Gastrocnemius medialis (tissue), 4 donors: ENCODE data around the gene PIGZ. TPM values are rescaled to one million over a fixed set of nuclear protein-coding genes. Genes with fewer than 3 reads are reported as not detected.

ENCODE experiments used
- ATAC-seq, 2 donors: fragments of 150-250 bp; one replicate each; pipeline ENCODE4 v1.9.1; 2016
- DNase-seq, 2 donors: peaks; one replicate each; pipeline ENCODE4 v3.0.0-alpha.2; 2019
- H3K27ac ChIP-seq, 4 donors: fragments of 200-600 bp; sonication (generic); 1 replicate in 1 of 4; 2 replicates in 3 of 4; pipeline ENCODE4 v1.5.1; 2016 to 2018; ENCODE audit warnings: mild to moderate bottlenecking in 2 of 4, moderate library complexity in 1 of 4
- H3K27me3 ChIP-seq, 3 donors: fragments of 200-600 bp; sonication (generic) in 2 of 3; 1 replicate in 1 of 3; 2 replicates in 2 of 3; pipeline versions ENCODE4 v1.5.1 to v1.6.0; 2016 to 2019; ENCODE audit warnings: mild to moderate bottlenecking in 1 of 3, moderate library complexity in 1 of 3
- H3K36me3 ChIP-seq, 2 donors: fragments of 200-600 bp; sonication (generic) in 1 of 2; one replicate each; pipeline ENCODE4 v1.5.1; 2017 to 2018
- H3K4me1 ChIP-seq, 2 donors: fragments of 200-600 bp; sonication (generic) in 1 of 2; one replicate each; pipeline ENCODE4 v1.5.1; 2016 to 2017; ENCODE audit warnings: mild to moderate bottlenecking in 2 of 2
- H3K4me3 ChIP-seq, 4 donors: fragments of 200-600 bp; sonication (generic) in 3 of 4; 1 replicate in 1 of 4; 2 replicates in 3 of 4; pipeline ENCODE4 v1.5.1; 2016 to 2019; ENCODE audit warnings: mild to moderate bottlenecking in 2 of 4
- H3K9me3 ChIP-seq, 3 donors: fragments of 200-600 bp; sonication (generic) in 2 of 3; 1 replicate in 1 of 3; 2 replicates in 2 of 3; pipeline ENCODE4 v1.5.1; 2016 to 2019
- CTCF ChIP-seq, 5 experiments: fragments of 450-650 bp in 3 of 5; fragments of 200-600 bp in 2 of 5; sonication (generic) in 2 of 5; IDR thresholded peaks in 4 of 5; conservative IDR thresholded peaks in 1 of 5; 1 replicate in 4 of 5; 2 replicates in 1 of 5; pipeline ENCODE4 v1.5.1; 2016 to 2019; ENCODE audit warnings: antibody characterized with exemption in 5 of 5, mild to moderate bottlenecking in 3 of 5, moderate library complexity in 3 of 5
- POLR2A ChIP-seq, 2 donors: fragments of 450-650 bp; IDR thresholded peaks; one replicate each; pipeline ENCODE4 v1.6.1; 2017; ENCODE audit warnings: antibody characterized with exemption in 2 of 2, mild to moderate bottlenecking in 2 of 2, moderate library complexity in 2 of 2
- in situ Hi-C, 4 donors: fragments of 200-750 bp; cut with MboI; loops; one replicate each; pipeline versions ENCODE4 v1.15.0 to v1.8.0; 2017; ENCODE audit warnings: low sequenced_read_pairs in 4 of 4
- intact Hi-C: fragments of 100-400 bp; cut with DNase I; formaldehyde crosslinking; loops from one replicate; pipeline ENCODE4 v1.15.1; 2023; ENCODE audit warnings: low total_unique reads
- total RNA-seq, 4 donors: library from RNA; depleted of rRNA; stranded (reverse); fragments of >200 nt; gene quantifications; one replicate each; pipeline versions ENCODE4 v1.1.0 to v1.2.3, GENCODE V29; 2016

PIGZ gene
- total RNA-seq, 4 donors from 2014 or later = 2.3 to 7.5 (median 5.1) TPM

GRCh38 chr3:197014024-197014423 is 45.4 kb upstream of the PIGZ start:
- no peaks in the 10 kb centered on the region for H3K4me1 ChIP-seq
- no peaks in the 10 kb centered on the region for H3K9me3 ChIP-seq
- no peaks in the 10 kb centered on the region for H3K27me3 ChIP-seq
- ATAC-seq = no peak
- no peak for TF ChIP-seq POLR2A (IDR thresholded peaks at IDR 0.05)
- no peak for TF ChIP-seq CTCF (IDR thresholded peaks at IDR 0.05 in 4 of 5, conservative IDR thresholded peaks at IDR 0.05 in 1 of 5)
- no peak overlapping the region for H3K27ac ChIP-seq
- H3K4me3 ChIP-seq = no peak overlapping the region
- no peak for DNase-seq
- intact Hi-C loops (no loop called here), in situ Hi-C loops (loop anchor here in 3 of 4 donors (25.0 kb wide), 2 partner anchors 173 to 498 kb away; no protein-coding TSS in a partner anchor)
- no peaks in the 10 kb centered on the region for H3K36me3 ChIP-seq

DNA sequence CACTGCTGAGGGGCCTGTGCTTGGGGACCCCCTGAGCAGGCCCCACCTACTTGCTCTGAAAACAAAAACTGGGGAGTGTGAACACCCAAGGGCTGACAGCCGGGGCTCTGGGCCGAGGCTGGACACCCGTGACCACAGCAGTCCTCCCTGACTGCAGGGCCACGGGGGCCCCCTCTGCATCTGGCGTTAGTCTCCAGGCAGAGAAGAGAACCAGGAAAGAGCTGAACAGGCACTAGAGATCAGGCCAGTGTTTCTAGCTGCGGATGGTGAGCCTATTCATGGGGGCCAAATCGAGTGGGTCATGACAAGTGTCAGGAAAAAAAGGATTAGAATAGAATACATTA is 43.9 kb upstream of the PIGZ start:
- no peak overlapping the region for H3K27ac ChIP-seq
- DNase-seq (no peak), ATAC-seq (no peak)
- no peaks in the 10 kb centered on the region for H3K27me3 ChIP-seq
- no peak overlapping the region for H3K4me3 ChIP-seq
- no peaks in the 10 kb centered on the region for H3K9me3 ChIP-seq
- TF ChIP-seq POLR2A (IDR thresholded peaks at IDR 0.05) (no peak), CTCF (IDR thresholded peaks at IDR 0.05 in 4 of 5, conservative IDR thresholded peaks at IDR 0.05 in 1 of 5) (no peak)
- intact Hi-C loops = no loop called here
- H3K36me3 ChIP-seq = no peaks in the 10 kb centered on the region
- in situ Hi-C loops = loop anchor here in 3 of 4 donors (25.0 kb wide), 2 partner anchors 175 to 500 kb away; no protein-coding TSS in a partner anchor
- H3K4me1 ChIP-seq = no peaks in the 10 kb centered on the region

DNA sequence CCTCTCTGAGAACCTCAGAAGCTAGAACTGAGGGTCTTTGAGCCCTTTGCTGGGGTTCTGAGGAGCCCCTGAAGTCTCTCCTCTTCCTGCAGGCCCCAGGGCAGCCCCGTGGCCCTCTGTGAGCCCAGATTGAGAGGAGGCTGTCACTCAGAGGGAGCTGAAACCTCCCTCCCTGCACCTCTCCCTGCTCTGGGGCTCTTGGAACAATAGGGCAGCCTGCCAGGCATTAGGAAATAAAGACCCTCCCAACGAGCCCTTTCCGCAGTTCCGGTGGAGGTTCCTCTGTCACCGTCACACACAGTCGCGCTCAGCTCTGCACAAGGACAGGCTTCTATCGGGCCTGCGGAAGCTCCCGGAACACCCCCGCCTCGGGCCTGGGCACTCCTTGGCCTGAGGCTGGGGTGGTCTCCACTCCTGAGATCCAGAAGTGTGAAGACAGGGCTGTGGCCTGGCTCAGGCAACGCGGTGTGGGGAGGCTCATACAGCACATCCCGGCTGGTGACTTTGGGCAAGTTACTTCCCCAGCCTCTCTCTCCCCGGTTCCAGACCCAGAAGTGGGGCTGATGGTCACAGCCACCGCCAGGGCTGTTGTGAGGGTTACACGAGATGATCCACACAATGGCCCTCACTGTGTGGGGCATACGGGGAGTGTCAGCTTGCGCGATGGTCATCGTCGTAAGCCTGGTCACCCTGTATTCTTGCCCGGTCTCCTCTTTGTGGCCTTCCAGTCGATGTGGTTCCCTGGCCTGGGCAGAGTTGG is 43.3 kb upstream of the PIGZ start:
- Histone ChIP-seq H3K36me3 (no peaks in the 10 kb centered on the region), H3K4me3 (no peak overlapping the region), H3K9me3 (no peaks in the 10 kb centered on the region), H3K27ac (no peak overlapping the region), H3K27me3 (no peaks in the 10 kb centered on the region), H3K4me1 (no peaks in the 10 kb centered on the region)
- no peak for DNase-seq
- intact Hi-C loops (no loop called here), in situ Hi-C loops (loop anchor here in 3 of 4 donors (25.0 kb wide), 2 partner anchors 175 to 500 kb away; no protein-coding TSS in a partner anchor)
- no peak for ATAC-seq
- TF ChIP-seq POLR2A (IDR thresholded peaks at IDR 0.05) = no peak

DNA sequence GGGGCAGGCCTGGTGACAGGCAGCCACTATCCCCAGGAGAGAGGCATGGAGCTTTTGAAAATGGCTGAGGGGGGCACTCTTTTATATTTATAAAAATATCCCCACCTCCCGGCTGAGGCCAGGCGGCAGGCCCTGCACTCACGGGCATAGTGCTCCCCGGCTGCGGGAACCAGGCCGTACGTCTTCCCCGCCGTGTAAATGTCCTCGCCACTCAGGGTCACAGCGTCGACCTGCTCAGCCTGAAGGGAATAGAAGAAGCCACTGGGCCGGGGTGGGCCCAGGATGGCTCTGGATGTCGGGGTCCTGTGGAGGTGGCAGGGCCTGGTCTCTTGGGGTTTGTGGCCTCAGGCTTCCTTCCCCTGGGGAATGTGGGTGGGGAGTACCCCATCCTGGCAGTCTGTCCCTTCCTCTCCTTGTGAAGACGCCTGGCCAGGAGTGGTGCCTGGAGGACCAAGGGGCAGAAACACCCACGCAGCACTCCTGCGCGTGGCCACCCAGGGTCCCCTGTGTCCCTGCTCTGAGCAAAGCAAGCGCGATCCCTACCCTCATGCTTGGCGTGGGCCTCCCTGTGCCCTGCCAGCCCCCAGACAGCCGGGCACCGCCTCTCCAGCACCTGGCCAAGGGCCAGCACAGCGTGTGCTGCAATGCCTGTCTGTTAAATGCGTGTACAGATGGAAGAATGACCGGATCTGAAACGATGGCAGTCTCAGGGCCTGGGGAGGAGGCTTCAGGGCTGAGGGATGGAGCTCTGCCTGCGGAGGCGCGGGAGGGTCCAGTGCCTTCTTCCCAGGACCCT is 42.1 kb upstream of the PIGZ start:
- ATAC-seq = no peak
- in situ Hi-C loops = loop anchor here in 3 of 4 donors (25.0 kb wide), 2 partner anchors 177 to 502 kb away; no protein-coding TSS in a partner anchor

More for the DNA sequence above, 42.1 kb upstream of the PIGZ start:
- TF ChIP-seq POLR2A (IDR thresholded peaks at IDR 0.05) (no peak), CTCF (IDR thresholded peaks at IDR 0.05 in 4 of 5, conservative IDR thresholded peaks at IDR 0.05 in 1 of 5) (no peak)
- Histone ChIP-seq H3K36me3 (no peaks in the 10 kb centered on the region), H3K27me3 (no peaks in the 10 kb centered on the region), H3K27ac (no peak overlapping the region), H3K4me1 (no peaks in the 10 kb centered on the region), H3K4me3 (no peak overlapping the region), H3K9me3 (no peaks in the 10 kb centered on the region)
- no peak for DNase-seq
- intact Hi-C loops = no loop called here
